ENCODE results near the gene COG7.
"Not testable (repeated sequence)": the region's sequence is repeated elsewhere in the genome, so short reads cannot be mapped to it uniquely, and the experiment has no call there.

Gene COG7

DNA sequence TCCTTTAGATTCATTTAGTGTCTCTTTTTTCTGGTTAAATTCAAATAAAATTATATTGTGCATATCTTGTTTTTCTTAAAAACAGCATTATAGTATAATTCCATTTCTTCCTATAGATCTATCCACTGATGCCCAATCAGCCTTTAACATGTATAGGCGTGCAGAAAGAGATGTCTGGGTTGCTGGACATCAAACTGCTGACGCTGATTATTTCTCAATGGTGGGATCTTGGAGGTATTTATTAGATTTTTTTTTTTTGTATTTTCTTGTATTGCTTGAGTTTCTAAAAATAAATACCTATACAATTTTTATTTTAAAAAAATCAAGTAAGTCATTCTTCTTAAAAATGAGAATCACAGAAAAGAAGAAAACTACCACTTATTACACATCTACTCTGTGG lies 50.9 kb downstream of the COG7 start (continued):
- TF ChIP-seq, protein P1, sequence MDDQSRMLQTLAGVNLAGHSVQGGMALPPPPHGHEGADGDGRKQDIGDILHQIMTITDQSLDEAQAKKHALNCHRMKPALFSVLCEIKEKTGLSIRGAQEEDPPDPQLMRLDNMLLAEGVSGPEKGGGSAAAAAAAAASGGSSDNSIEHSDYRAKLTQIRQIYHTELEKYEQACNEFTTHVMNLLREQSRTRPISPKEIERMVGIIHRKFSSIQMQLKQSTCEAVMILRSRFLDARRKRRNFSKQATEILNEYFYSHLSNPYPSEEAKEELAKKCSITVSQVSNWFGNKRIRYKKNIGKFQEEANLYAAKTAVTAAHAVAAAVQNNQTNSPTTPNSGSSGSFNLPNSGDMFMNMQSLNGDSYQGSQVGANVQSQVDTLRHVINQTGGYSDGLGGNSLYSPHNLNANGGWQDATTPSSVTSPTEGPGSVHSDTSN (CRISPR knock-in tag; IDR thresholded peaks at IDR 0.05), result no peak

DNA sequence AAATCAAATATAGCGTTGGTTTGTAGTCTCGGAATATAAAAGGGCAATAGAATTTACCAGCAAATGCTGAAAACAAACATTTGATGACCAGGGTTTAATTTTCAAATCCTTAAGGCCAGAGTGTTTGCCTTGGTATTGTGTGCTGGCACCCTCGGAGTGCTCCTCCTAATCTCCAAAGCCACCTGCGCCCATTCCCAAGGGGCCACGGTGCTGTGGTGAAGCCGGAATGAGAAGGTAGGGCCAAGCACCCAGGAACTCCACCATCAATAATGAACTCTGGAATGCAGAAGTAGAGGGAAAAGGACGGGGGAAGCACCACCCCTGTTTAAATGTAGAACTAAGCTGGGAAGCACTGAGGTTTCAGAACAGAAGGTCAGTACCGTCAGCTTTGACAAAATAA lies 51.9 kb downstream of the COG7 start:
- Histone ChIP-seq H3K9me3 (ENCODE audit: control insufficient read depth, insufficient read depth, low read depth, low read length) (no peaks in the 10 kb centered on the region), H3K36me3 (ENCODE audit: control insufficient read depth in 2 of 2, insufficient read depth in 1 of 2, low read length in 2 of 2) (peaks cover 13 to 52% of the 10 kb centered on the region in 2 experiments; a peak in 2 of 3 replicates), H3K4me1 (ENCODE audit: control insufficient read depth, insufficient read depth, low read length) (no peaks in the 10 kb centered on the region; the same call in 1 of the 2 replicates), H3K4me3 (ENCODE audit: low read depth, low read length) (no peak overlapping the region), H3K27ac (ENCODE audit: extremely low read depth, low read depth, low read length) (no peak overlapping the region)
- TF ChIP-seq ZBTB48 (tag by site-specific recombination; IDR thresholded peaks at IDR 0.05), result no peak
- TF ChIP-seq, protein P2, sequence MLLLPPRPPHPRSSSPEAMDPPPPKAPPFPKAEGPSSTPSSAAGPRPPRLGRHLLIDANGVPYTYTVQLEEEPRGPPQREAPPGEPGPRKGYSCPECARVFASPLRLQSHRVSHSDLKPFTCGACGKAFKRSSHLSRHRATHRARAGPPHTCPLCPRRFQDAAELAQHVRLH (tag by site-specific recombination; IDR thresholded peaks at IDR 0.05), result no peak
- TF ChIP-seq ZNF223 (tag by site-specific recombination; IDR thresholded peaks at IDR 0.05), result no peak
- TF ChIP-seq ZNF175 (tag by site-specific recombination; IDR thresholded peaks at IDR 0.05), result no peak
- TF ChIP-seq ZBTB17 (tag by site-specific recombination; IDR thresholded peaks at IDR 0.05), result no peak
- TF ChIP-seq, protein P3, sequence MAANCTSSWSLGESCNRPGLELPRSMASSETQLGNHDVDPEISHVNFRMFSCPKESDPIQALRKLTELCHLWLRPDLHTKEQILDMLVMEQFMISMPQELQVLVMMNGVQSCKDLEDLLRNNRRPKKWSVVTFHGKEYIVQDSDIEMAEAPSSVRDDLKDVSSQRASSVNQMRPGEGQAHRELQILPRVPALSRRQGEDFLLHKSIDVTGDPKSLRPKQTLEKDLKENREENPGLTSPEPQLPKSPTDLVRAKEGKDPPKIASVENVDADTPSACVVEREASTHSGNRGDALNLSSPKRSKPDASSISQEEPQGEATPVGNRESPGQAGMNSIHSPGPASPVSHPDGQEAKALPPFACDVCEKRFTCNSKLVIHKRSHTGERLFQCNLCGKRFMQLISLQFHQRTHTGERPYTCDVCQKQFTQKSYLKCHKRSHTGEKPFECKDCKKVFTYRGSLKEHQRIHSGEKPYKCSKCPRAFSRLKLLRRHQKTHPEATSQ (tag by site-specific recombination; IDR thresholded peaks at IDR 0.05), result no peak
- no peak for TF ChIP-seq ZNF146 (tag by site-specific recombination; IDR thresholded peaks at IDR 0.05)
- no peak for TF ChIP-seq ZNF10 (tag by site-specific recombination; IDR thresholded peaks at IDR 0.05)
- TF ChIP-seq, protein P4, sequence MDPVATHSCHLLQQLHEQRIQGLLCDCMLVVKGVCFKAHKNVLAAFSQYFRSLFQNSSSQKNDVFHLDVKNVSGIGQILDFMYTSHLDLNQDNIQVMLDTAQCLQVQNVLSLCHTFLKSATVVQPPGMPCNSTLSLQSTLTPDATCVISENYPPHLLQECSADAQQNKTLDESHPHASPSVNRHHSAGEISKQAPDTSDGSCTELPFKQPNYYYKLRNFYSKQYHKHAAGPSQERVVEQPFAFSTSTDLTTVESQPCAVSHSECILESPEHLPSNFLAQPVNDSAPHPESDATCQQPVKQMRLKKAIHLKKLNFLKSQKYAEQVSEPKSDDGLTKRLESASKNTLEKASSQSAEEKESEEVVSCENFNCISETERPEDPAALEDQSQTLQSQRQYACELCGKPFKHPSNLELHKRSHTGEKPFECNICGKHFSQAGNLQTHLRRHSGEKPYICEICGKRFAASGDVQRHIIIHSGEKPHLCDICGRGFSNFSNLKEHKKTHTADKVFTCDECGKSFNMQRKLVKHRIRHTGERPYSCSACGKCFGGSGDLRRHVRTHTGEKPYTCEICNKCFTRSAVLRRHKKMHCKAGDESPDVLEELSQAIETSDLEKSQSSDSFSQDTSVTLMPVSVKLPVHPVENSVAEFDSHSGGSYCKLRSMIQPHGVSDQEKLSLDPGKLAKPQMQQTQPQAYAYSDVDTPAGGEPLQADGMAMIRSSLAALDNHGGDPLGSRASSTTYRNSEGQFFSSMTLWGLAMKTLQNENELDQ (tag by site-specific recombination; IDR thresholded peaks at IDR 0.05; ENCODE audit: low read depth), result no peak
- TF ChIP-seq SALL2 (tag by site-specific recombination; IDR thresholded peaks at IDR 0.05; ENCODE audit: borderline replicate concordance), result no peak
- no peak for TF ChIP-seq ZNF785 (tag by site-specific recombination; IDR thresholded peaks at IDR 0.05)
- TF ChIP-seq ZNF521 (tag by site-specific recombination; IDR thresholded peaks at IDR 0.05), result no peak
- no peak for TF ChIP-seq ZNF658 (tag by site-specific recombination; IDR thresholded peaks at IDR 0.05)
- TF ChIP-seq GFI1B (tag by site-specific recombination; IDR thresholded peaks at IDR 0.05), result no peak
- TF ChIP-seq ZBTB8A (tag by site-specific recombination; IDR thresholded peaks at IDR 0.05), result no peak
- no peak for TF ChIP-seq ZNF221 (tag by site-specific recombination; IDR thresholded peaks at IDR 0.05; ENCODE audit: borderline replicate concordance)
- TF ChIP-seq, protein P5, sequence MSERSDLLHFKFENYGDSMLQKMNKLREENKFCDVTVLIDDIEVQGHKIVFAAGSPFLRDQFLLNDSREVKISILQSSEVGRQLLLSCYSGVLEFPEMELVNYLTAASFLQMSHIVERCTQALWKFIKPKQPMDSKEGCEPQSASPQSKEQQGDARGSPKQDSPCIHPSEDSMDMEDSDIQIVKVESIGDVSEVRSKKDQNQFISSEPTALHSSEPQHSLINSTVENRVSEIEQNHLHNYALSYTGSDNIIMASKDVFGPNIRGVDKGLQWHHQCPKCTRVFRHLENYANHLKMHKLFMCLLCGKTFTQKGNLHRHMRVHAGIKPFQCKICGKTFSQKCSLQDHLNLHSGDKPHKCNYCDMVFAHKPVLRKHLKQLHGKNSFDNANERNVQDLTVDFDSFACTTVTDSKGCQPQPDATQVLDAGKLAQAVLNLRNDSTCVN (tag by site-specific recombination; optimal IDR thresholded peaks at IDR 0.05), result no peak
- no peak for TF ChIP-seq ZNF510 (tag by site-specific recombination; IDR thresholded peaks at IDR 0.05; ENCODE audit: insufficient replicate concordance)
- TF ChIP-seq, protein P6, sequence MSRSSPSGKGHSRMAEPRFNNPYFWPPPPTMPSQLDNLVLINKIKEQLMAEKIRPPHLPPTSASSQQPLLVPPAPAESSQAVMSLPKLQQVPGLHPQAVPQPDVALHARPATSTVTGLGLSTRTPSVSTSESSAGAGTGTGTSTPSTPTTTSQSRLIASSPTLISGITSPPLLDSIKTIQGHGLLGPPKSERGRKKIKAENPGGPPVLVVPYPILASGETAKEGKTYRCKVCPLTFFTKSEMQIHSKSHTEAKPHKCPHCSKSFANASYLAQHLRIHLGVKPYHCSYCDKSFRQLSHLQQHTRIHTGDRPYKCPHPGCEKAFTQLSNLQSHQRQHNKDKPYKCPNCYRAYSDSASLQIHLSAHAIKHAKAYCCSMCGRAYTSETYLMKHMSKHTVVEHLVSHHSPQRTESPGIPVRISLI (tag by site-specific recombination; IDR thresholded peaks at IDR 0.05), result no peak
- no peak for TF ChIP-seq BCL11B (tag by site-specific recombination; IDR thresholded peaks at IDR 0.05; ENCODE audit: low read depth)
- POLR2A ChIA-PET, result no interaction called here
- CTCF ChIA-PET, result no interaction called here

DNA sequence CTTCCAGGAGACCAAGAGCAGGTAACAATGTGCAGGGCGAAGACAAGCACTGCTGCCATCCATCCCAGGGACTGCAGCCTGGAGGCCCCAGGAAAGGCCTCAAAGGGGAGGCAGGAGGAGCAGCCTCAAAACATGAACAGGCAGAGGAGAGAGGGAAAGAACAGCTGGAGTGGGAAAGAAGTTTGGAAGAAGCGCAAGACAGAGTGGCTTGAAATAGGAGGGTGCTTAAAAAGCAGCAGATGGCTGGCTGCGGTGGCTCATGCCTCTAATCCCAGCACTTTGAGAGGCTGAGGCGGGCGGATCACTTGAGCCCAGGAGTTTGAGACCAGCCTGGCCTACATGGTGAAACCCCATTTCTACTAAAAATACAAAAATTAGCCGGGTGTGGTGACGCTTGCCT lies 52.5 kb downstream of the COG7 start:
- peaks cover 13 to 49% of the 10 kb centered on the region in 2 experiments; a peak in 2 of 3 replicates for H3K36me3 ChIP-seq (ENCODE audit: control insufficient read depth in 2 of 2, insufficient read depth in 1 of 2, low read length in 2 of 2)
- H3K4me1 ChIP-seq (ENCODE audit: control insufficient read depth, insufficient read depth, low read length); CTCF ChIA-PET; H3K9me3 ChIP-seq (ENCODE audit: control insufficient read depth, insufficient read depth, low read depth, low read length); H3K4me3 ChIP-seq (ENCODE audit: low read depth, low read length); H3K27ac ChIP-seq (ENCODE audit: extremely low read depth, low read depth, low read length): not testable (repeated sequence)
- POLR2A ChIA-PET, result interaction anchor here (0.6 kb wide), 1 partner anchor 1136 kb away, joined by 8 read pairs; no protein-coding TSS in a partner anchor
